GM21528 (cell line): ENCODE data around the gene HECTD1.
"Not testable (repeated sequence)": the region's sequence is repeated elsewhere in the genome, so short reads cannot be mapped to it uniquely, and the experiment has no call there.

ENCODE experiments used
- ATAC-seq: cut with Tn5 transposase; IDR thresholded peaks from one replicate; pipeline ENCODE4 v1.9.1; 2021; ENCODE audit warnings: mild to moderate bottlenecking, moderate library complexity; ENCODE audit not compliant: unreplicated experiment, low FRiP score

Gene HECTD1

DNA sequence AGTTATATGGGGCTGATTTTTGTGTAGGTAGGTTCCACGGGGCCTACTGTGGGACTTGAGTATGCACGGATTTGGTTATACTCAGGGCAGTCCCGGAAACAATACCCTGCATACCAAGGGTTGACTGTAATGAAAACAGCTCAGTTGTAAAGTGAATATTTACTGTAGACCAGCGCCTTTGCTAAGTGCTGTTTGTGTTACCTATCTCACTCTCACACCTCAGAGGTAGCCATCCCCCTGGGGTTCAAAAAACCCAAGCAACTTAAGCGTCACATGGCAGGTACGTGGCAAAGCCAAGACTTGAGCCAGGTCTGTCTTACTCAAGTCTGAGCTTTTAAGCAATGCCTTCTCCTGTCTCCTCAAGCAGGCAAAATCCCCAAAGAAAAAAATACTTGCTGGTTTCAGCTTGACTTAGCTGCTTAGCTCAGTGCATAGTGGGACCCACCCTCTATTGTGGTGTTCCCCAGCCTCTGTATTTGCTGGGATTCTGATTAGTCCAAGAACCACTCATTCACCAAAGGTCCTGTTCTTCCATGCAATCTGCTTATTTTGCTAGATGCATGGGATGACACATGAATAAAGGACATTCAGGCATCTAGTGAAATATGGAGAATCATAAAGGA is 147.2 kb downstream of the HECTD1 start:
- ATAC-seq: no peak

DNA sequence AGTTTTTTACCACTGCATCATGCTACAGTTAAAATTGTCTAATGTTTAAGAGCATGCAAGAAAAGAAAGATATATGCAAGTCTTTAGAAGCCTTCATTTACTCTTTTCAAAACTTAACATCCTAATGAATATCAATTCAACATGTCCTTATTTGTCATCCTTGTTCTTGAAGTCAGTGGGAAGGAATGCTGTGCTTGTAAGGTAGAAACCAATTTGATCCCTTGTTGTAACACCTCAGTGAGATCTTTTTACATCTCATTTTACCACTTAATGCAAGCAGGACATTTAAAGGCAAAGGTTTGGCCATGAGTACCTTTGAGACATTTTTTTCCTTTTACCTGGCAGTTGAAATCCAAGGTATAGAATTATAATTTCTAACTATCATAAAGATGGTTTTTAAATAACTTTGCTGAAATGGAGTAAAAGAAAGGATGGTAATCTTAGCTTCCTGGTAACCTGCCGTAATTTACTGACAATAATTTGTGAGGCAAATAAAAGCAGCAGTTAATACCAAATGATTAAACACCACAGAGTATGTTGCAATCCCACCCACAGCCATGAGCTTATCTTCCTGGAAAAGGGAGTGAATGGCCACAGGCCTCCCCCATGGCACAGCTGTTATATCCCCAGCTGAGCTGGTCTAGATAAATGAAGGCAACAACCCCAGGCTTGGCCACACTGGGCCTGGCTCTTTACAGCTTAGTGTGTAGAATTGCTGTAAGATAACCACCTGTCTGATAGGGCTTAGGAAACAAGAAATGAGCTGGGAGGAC is 148.3 kb downstream of the HECTD1 start:
- ATAC-seq: no peak

DNA sequence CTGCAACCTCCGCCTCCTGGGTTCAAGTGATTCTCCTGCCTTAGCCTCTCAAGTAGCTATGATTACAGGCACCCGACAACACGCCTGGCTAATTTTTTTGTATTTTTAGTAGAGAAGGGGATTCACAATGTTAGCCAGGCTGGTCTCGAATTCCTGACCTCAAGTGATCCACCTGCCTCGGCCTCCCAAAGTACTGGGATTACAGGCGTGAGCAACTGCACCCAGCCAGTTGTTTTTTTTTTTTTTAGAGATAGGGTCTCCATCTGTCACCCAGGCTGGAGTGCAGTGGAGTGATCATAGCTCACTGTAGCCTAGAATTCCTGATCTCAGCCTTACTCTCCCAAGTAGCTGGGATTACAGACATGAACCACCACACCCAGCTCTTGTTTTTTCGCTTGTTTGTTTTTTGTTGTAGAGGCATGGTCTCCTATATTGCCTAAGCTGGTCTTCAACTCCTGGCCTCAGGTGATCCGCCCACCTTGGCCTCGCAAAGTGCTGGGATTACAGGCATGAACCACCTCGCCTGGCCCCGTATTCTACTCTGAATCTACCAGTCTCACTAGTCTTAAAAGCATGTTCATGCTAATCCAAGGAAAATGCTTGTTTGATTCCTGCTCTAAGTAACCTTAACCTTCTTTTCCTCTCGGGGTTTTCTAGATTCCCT is 149.8 kb downstream of the HECTD1 start:
- ATAC-seq: no peak

DNA sequence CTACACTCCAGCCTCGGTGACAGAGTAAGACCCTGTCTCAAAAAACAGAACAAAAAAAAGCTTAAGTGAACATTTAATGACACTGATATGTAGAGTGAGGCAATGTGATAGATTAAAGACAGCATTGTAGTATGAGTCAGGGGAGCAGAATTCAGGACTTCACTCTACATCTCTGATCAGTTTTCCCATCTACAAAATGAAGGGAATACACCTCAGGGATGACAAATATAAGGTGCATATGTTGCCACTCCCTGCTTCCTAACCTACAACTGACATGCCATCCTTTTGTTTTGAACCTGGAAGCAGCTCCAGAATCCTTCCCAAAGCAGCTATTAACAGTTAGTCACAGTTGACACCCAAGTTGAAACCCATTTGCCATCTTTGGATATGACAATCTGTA is 150.6 kb downstream of the HECTD1 start:
- ATAC-seq: no peak

DNA sequence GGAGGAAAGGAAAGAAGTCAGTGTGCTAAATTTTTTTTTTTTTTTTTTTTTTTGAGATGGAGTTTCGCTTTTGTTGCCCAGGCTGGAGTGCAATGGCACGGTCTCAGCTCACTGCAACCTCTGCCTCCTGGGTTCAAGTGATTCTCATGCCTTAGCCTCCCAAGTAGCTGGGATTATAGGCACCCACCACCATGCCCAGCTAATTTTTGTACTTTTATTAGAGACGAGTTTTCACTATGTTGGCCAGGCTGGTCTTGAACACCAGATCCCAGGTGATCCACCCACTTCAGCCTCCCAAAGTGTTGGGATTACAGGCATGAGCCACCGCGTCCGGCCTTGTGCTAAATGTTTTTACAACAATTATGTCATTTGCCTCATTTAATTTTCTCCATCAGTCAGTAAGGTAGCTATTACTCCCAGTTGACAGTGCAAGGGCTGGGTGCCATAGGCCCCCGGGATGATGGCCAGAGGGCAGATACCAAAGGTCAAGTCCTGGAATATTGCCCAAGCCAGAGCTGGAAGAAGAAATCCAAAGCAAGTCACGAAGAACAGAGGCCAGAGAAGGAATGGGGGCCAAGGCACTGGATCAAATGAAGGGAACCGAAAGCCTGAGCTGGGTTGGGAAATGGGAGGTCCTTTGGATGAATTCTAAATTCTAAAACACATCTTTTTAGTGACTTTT is 154.5 kb downstream of the HECTD1 start:
- ATAC-seq: not testable (repeated sequence)

DNA sequence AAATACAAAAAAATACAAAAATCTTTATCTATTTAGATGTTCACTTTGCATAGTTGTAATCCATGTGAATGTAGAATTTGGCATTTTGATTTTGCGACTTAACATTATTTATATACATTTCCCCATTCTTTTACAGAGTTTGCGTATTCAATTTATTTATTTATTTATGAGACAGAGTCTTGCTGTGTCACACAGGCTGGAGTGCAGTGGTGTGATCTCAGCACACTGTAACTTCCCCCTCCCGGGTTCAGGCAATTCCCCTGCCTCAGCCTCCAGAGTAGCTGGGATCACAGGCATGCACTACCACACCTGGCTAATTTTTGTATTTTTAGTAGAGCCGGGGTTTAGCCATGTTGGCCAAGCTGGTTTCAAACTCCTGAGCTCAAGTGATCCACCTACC is 156.1 kb downstream of the HECTD1 start:
- ATAC-seq: no peak

DNA sequence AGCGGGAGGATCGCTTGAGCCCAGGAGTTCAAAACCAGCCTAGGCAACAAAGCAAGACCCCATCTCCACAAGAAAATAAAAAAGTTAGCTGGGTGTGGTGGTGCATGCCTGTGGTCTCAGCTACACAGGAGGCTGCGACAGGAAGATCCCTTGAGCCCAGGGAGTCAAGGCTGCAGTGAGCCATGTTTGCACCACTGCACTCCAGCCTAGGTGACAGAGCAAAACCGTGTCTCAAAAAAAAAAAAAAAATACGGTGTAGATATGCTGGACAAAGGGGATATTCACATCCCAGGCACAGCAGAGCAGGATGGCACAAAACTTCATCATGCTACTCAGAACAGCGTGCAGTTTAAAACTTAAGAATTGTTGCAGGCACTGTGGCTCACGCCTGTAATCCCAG is 156.6 kb downstream of the HECTD1 start:
- ATAC-seq: no peak
